ENCODE data around the gene ZNF90.

GRCh38 chr19:20066861-20067260, 10.9 kb upstream of the ZNF90 start:
- TF ChIP-seq CTCF (IDR thresholded peaks at IDR 0.05; ENCODE audit: low read depth, low read length) (no peak), EZH2phosphoT487 (IDR thresholded peaks at IDR 0.05; ENCODE audit: low read depth) (no peak)
